SK-N-SH (cell line): ENCODE measurements around the gene PPID. TPM values are rescaled to one million over a fixed set of nuclear protein-coding genes. Genes with fewer than 3 reads are reported as not detected.

Experiments used
- CTCF ChIA-PET: fragments of 300-600, 350-600 bp; formaldehyde crosslinking; extraction: SDS; loops from one replicate; lab custom pipeline; 2021; lab: Yijun Ruan, JAX
- POLR2A ChIA-PET: fragments of 350-600 bp; sonication (Branson Sonifier 250); formaldehyde crosslinking; extraction: SDS; loops from one replicate; lab custom pipeline; 2020; ENCODE audit warnings: antibody characterized with exemption, inconsistent platforms; lab: Yijun Ruan, JAX
- DNase-seq: peaks from one replicate; pipeline ENCODE4 v3.0.0; 2012
- H2AFZ ChIP-seq: fragments of 200-600 bp; sonication (generic); 2 replicates; pipeline ENCODE4 v1.8.1; 2016; ENCODE audit warnings: antibody characterized with exemption, mild to moderate bottlenecking, low read depth
- H3F3A ChIP-seq: fragments of 200-600 bp; sonication (generic); replicated peaks from 2 replicates; pipeline ENCODE3; 2016; ENCODE audit warnings: antibody characterized with exemption, mild to moderate bottlenecking; ENCODE audit not compliant: insufficient read depth
- H3K27ac ChIP-seq, 2 experiments: fragments of 200-500 bp in 1 of 2; fragments of 200-600 bp in 1 of 2; sonication (Bioruptor generic) in 1 of 2; sonication (generic), shearing (Covaris generic) in 1 of 2; 2 replicates each; pipeline versions ENCODE4 v1.5.1 to v1.6.1; 2014 to 2016; ENCODE audit warnings: low read depth in 2 of 2, inconsistent platforms in 1 of 2, low read length in 1 of 2, mild to moderate bottlenecking in 1 of 2, mixed read lengths in 1 of 2
- H3K27me3 ChIP-seq: fragments of 200-600 bp; sonication (generic), shearing (Covaris generic); 2 replicates; pipeline ENCODE4 v1.6.1; 2016; ENCODE audit warnings: mixed run types; ENCODE audit not compliant: insufficient read depth
- H3K36me3 ChIP-seq, 2 experiments: fragments of 200-500 bp in 1 of 2; fragments of 200-600 bp in 1 of 2; sonication (Bioruptor generic) in 1 of 2; sonication (generic) in 1 of 2; replicated peaks in 1 of 2; 2 replicates each; pipeline versions ENCODE3 to v1.5.1; 2014 to 2016; ENCODE audit warnings: low read length in 1 of 2, mild to moderate bottlenecking in 1 of 2; ENCODE audit not compliant: insufficient read depth in 2 of 2, control insufficient read depth in 1 of 2
- H3K4me1 ChIP-seq, 2 experiments: fragments of 200-500 bp in 1 of 2; fragments of 200-600 bp in 1 of 2; sonication (Bioruptor generic) in 1 of 2; sonication (generic), shearing (Covaris generic) in 1 of 2; 2 replicates each; pipeline versions ENCODE4 v1.5.1 to v1.6.1; 2014 to 2016; ENCODE audit warnings: low read depth in 1 of 2, low read length in 1 of 2, mixed run types in 1 of 2; ENCODE audit not compliant: insufficient read depth in 2 of 2, control insufficient read depth in 1 of 2
- H3K4me2 ChIP-seq: fragments of 200-600 bp; sonication (generic), shearing (Covaris generic); 2 replicates; pipeline ENCODE4 v1.6.1; 2017; ENCODE audit warnings: mixed run types
- H3K4me3 ChIP-seq, 2 experiments: fragments of 200-500 bp in 1 of 2; fragments of 200-600 bp in 1 of 2; sonication (Bioruptor generic) in 1 of 2; sonication (generic), shearing (Covaris generic) in 1 of 2; 2 replicates each; pipeline versions ENCODE4 v1.5.1 to v1.8.1; 2014 to 2016; ENCODE audit warnings: low read depth in 2 of 2, inconsistent platforms in 1 of 2, low read length in 1 of 2, mild to moderate bottlenecking in 1 of 2, mixed read lengths in 1 of 2, moderate library complexity in 1 of 2
- H3K79me2 ChIP-seq: fragments of 200-600 bp; sonication (generic); 2 replicates; pipeline ENCODE4 v1.8.1; 2017; ENCODE audit warnings: mild to moderate bottlenecking; ENCODE audit not compliant: insufficient read depth
- H3K9ac ChIP-seq: fragments of 200-600 bp; sonication (generic); 2 replicates; pipeline ENCODE4 v1.6.1; 2017; ENCODE audit warnings: mixed run types
- H3K9me2 ChIP-seq: fragments of 200-600 bp; sonication (generic); 2 replicates; pipeline ENCODE4 v1.6.1; 2017; ENCODE audit warnings: mixed run types
- H3K9me3 ChIP-seq: fragments of 200-600 bp; sonication (generic); 2 replicates; pipeline ENCODE4 v1.6.1; 2017; ENCODE audit warnings: mixed run types, mild to moderate bottlenecking, moderate library complexity
- H4K20me1 ChIP-seq: fragments of 200-600 bp; sonication (generic); 2 replicates; pipeline ENCODE4 v1.6.1; 2017; ENCODE audit warnings: mild to moderate bottlenecking, mixed run types; ENCODE audit not compliant: insufficient read depth
- CHD2 ChIP-seq: fragments of 150-350 bp; IDR thresholded peaks from 2 replicates; pipeline ENCODE4 v1.6.1; 2018; ENCODE audit warnings: low read length; ENCODE audit not compliant: partially characterized antibody
- CTCF ChIP-seq: fragments of 200-600 bp; sonication (generic); IDR thresholded peaks from 2 replicates; pipeline ENCODE4 v1.6.1; 2017; ENCODE audit warnings: antibody characterized with exemption, mild to moderate bottlenecking, moderate library complexity
- ELF1 ChIP-seq: IDR thresholded peaks from 2 replicates; pipeline ENCODE4 v1.4.0; 2012
- EP300 ChIP-seq, 2 experiments: IDR thresholded peaks; 2 replicates each; pipeline versions ENCODE4 v1.4.0 to v1.6.1; 2012; ENCODE audit warnings: borderline replicate concordance in 1 of 2, low read depth in 1 of 2, low read length in 1 of 2
- FOSL2 ChIP-seq: IDR thresholded peaks from 2 replicates; pipeline ENCODE4 v1.4.0; 2012; ENCODE audit warnings: low read depth, mild to moderate bottlenecking, moderate library complexity, borderline replicate concordance
- GABPA ChIP-seq: IDR thresholded peaks from 2 replicates; pipeline ENCODE4 v1.4.0; 2012; ENCODE audit warnings: low read depth, mild to moderate bottlenecking
- GATA2 ChIP-seq: sonication (generic); formaldehyde crosslinking; IDR thresholded peaks from 2 replicates; pipeline ENCODE4 v1.5.0; 2020; ENCODE audit warnings: mild to moderate bottlenecking, missing genetic modification reagents
- IRF3 ChIP-seq: fragments of 150-350 bp; IDR thresholded peaks from 2 replicates; pipeline ENCODE4 v1.6.1; 2016; ENCODE audit warnings: mild to moderate bottlenecking, low read depth, low read length
- JUND ChIP-seq: IDR thresholded peaks from 2 replicates; pipeline ENCODE4 v1.4.0; 2012
- MAX ChIP-seq: IDR thresholded peaks from 2 replicates; pipeline ENCODE4 v1.4.0; 2012; ENCODE audit warnings: low read depth
- MXI1 ChIP-seq: IDR thresholded peaks from 2 replicates; pipeline ENCODE4 v1.6.1; 2012; ENCODE audit warnings: mild to moderate bottlenecking, low read depth, low read length, improper control_type of control experiment
- NRF1 ChIP-seq: IDR thresholded peaks from 2 replicates; pipeline ENCODE4 v1.6.1; 2012; ENCODE audit warnings: low read depth, mild to moderate bottlenecking, low read length
- PBX3 ChIP-seq: IDR thresholded peaks from 2 replicates; pipeline ENCODE4; 2012
- RAD21 ChIP-seq: IDR thresholded peaks from 2 replicates; pipeline ENCODE4 v1.6.1; 2012; ENCODE audit warnings: mild to moderate bottlenecking, low read length
- RCOR1 ChIP-seq: fragments of 150-350 bp; IDR thresholded peaks from 2 replicates; pipeline ENCODE4 v1.6.1; 2017; ENCODE audit warnings: antibody characterized with exemption, low read length
- REST ChIP-seq: IDR thresholded peaks from 2 replicates; pipeline ENCODE4 v1.6.1; 2012; ENCODE audit warnings: mild to moderate bottlenecking, low read depth, low read length, moderate library complexity
- RFX5 ChIP-seq: IDR thresholded peaks from 2 replicates; pipeline ENCODE4 v1.6.1; 2012; ENCODE audit warnings: mild to moderate bottlenecking, improper control_type of control experiment, low read length
- TAF1 ChIP-seq: IDR thresholded peaks from 2 replicates; pipeline ENCODE4 v1.6.1; 2012; ENCODE audit warnings: low read depth, mild to moderate bottlenecking, low read length, moderate library complexity, borderline replicate concordance
- TCF12 ChIP-seq: IDR thresholded peaks from 2 replicates; pipeline ENCODE4 v1.4.0; 2012
- TEAD4 ChIP-seq: IDR thresholded peaks from 2 replicates; pipeline ENCODE4 v1.4.0; 2012; ENCODE audit warnings: mild to moderate bottlenecking, borderline replicate concordance; ENCODE audit not compliant: insufficient read depth
- USF2 ChIP-seq: fragments of 150-350 bp; IDR thresholded peaks from 2 replicates; pipeline ENCODE4 v1.6.1; 2017; ENCODE audit warnings: antibody characterized with exemption, low read length, low read depth, borderline replicate concordance
- WGBS: methylation state at CpG from one replicate; pipeline ENCODE4 v1.1.6; 2017; ENCODE audit warnings: low lambda C conversion rate; 5-methylcytosine and 5-hydroxymethylcytosine counted together
- polyA plus RNA-seq, 3 experiments: library from polyadenylated mRNA; depleted of rRNA; stranded (reverse); fragments of >200 nt; gene quantifications; 2 replicates each; pipeline ENCODE4 v1.2.3, GENCODE V29; 2012

The PPID gene
- polyA plus RNA-seq, 1 of the 3 experiments (the other 2 are of a cell fraction): 20.2 TPM

- CTCF ChIA-PET: interaction anchor here (1.7 to 2.2 kb wide), 2 partner anchors 125 to 476 kb away, joined by 4 to 8 read pairs; no protein-coding TSS in a partner anchor
- POLR2A ChIA-PET: no interaction called here
Observed at GRCh38 chr4:158726633-158727032, 3.4 kb upstream of the PPID start.

GRCh38 chr4:158724637-158725036 is 1.4 kb upstream of the PPID start:
- H2AFZ ChIP-seq: no peak overlapping the region
- H3K9me3 ChIP-seq: no peaks in the 10 kb centered on the region
- peaks cover 5% of the 10 kb centered on the region for H3F3A ChIP-seq
- H3K4me1 ChIP-seq: peaks cover 0 to 5% of the 10 kb centered on the region in 2 experiments; a peak in 3 of 4 replicates
- POLR2A ChIA-PET: no interaction called here
- H3K79me2 ChIP-seq: peaks cover 28% of the 10 kb centered on the region
- H3K27me3 ChIP-seq: no peaks in the 10 kb centered on the region
- no peaks in the 10 kb centered on the region for H3K9me2 ChIP-seq
- H3K4me2 ChIP-seq: no peak overlapping the region
- no peak for DNase-seq
- H3K9ac ChIP-seq: no peak overlapping the region
- H3K27ac ChIP-seq: no peak overlapping the region
- H3K4me3 ChIP-seq: no peak overlapping the region
- no peaks in the 10 kb centered on the region for H4K20me1 ChIP-seq
- WGBS: 95% methylated on average over 4 of the region's 4 CpGs
- CTCF ChIA-PET: interaction anchor here (0.6 to 1.6 kb wide), 5 partner anchors 8 to 479 kb away, joined by 3 to 5 read pairs (median 3); no protein-coding TSS in a partner anchor
- H3K36me3 ChIP-seq: peaks cover 11 to 15% of the 10 kb centered on the region in 2 experiments
- TF ChIP-seq PBX3 (no peak), MXI1 (no peak), GATA2 (CRISPR knock-in tag) (no peak), IRF3 (no peak), MAX (no peak), RFX5 (no peak), REST (no peak), USF2 (no peak)

More at GRCh38 chr4:158726633-158727032, 3.4 kb upstream of the PPID start:
- no peak for TF ChIP-seq TEAD4
- TF ChIP-seq RFX5: no peak
- TF ChIP-seq CTCF: no peak
- TF ChIP-seq GABPA: no peak
- TF ChIP-seq NRF1: no peak
- no peak for TF ChIP-seq FOSL2
- TF ChIP-seq GATA2 (CRISPR knock-in tag): no peak
- TF ChIP-seq JUND: no peak
- TF ChIP-seq EP300 (IDR thresholded peaks at IDR 0.05; ENCODE audit: borderline replicate concordance in 1 of 2, low read depth in 1 of 2, low read length in 1 of 2): no peak
- TF ChIP-seq RCOR1: no peak
- TF ChIP-seq ELF1: no peak
- TF ChIP-seq TCF12: no peak
- no peak for TF ChIP-seq RAD21
- TF ChIP-seq CHD2: no peak
- no peak for TF ChIP-seq TAF1
- WGBS: 78% methylated on average over 6 of the region's 6 CpGs
- Histone ChIP-seq H3F3A (peaks cover 5% of the 10 kb centered on the region), H3K9me3 (no peaks in the 10 kb centered on the region), H3K27ac (no peak overlapping the region), H3K9ac (no peak overlapping the region), H3K27me3 (no peaks in the 10 kb centered on the region), H2AFZ (no peak overlapping the region), H3K36me3 (no peaks in the 10 kb centered on the region), H3K4me1 (peaks cover 0 to 5% of the 10 kb centered on the region in 2 experiments; a peak in 3 of 4 replicates), H3K4me2 (no peak overlapping the region), H4K20me1 (no peaks in the 10 kb centered on the region), H3K79me2 (peaks cover 15% of the 10 kb centered on the region), H3K9me2 (no peaks in the 10 kb centered on the region), H3K4me3 (no peak overlapping the region)
- DNase-seq: no peak
